Thymus (tissue), 11 donors: ENCODE results near the gene KLF14. TPM values are rescaled to one million over a fixed set of nuclear protein-coding genes. Genes with fewer than 3 reads are reported as not detected.
A peak's percentile ranks its signal among the peaks of the same experiment; 100 is the strongest.

Experiments used
- DNase-seq, 9 donors: peaks; one replicate each; pipeline ENCODE4 v3.0.0-alpha.2; 2013; ENCODE audit warnings: low spot score in 9 of 9, low read depth in 6 of 9, missing footprints in 1 of 9
- H3K27ac ChIP-seq, 2 donors: one replicate each; pipeline ENCODE4 v1.5.1; 2013; ENCODE audit warnings: control low read depth in 1 of 2, low read depth in 1 of 2, low read length in 1 of 2, mild to moderate bottlenecking in 1 of 2, moderate library complexity in 1 of 2
- H3K27me3 ChIP-seq, 2 donors: one replicate each; pipeline ENCODE4 v1.5.1; 2013; ENCODE audit warnings: low read length in 1 of 2; ENCODE audit not compliant: control insufficient read depth in 2 of 2, insufficient read depth in 1 of 2
- H3K36me3 ChIP-seq, 2 donors: one replicate each; pipeline ENCODE4 v1.5.1; 2013; ENCODE audit warnings: low read length in 1 of 2, mild to moderate bottlenecking in 1 of 2, moderate library complexity in 1 of 2; ENCODE audit not compliant: control insufficient read depth in 2 of 2, insufficient read depth in 2 of 2
- H3K4me1 ChIP-seq, 2 donors: one replicate each; pipeline ENCODE4 v1.5.1; 2013; ENCODE audit warnings: low read length in 2 of 2; ENCODE audit not compliant: control insufficient read depth in 2 of 2, insufficient read depth in 2 of 2
- H3K4me3 ChIP-seq, 2 donors: one replicate each; pipeline ENCODE4 v1.5.1; 2013; ENCODE audit warnings: low read length in 2 of 2, control low read depth in 1 of 2, mild to moderate bottlenecking in 1 of 2
- H3K9me3 ChIP-seq, 2 donors: one replicate each; pipeline ENCODE4 v1.5.1; 2013; ENCODE audit warnings: low read length in 1 of 2, mild to moderate bottlenecking in 1 of 2; ENCODE audit not compliant: control insufficient read depth in 2 of 2, insufficient read depth in 1 of 2
- WGBS: extraction: QIAGEN DNeasy Blood & Tissue Kit; methylation state at CpG from one replicate; pipeline ENCODE4 v1.1.7; 2013; 5-methylcytosine and 5-hydroxymethylcytosine counted together
- polyA plus RNA-seq: library from polyadenylated mRNA; stranded (reverse); fragments of 200-250 nt; gene quantifications from one replicate; pipeline ENCODE4 v1.2.3, GENCODE V29; 2013
- total RNA-seq: library from RNA; stranded (reverse); fragments of 120-200 nt; gene quantifications from one replicate; pipeline ENCODE4 v1.2.4, GENCODE V29; 2013
- donor health status: healthy.

KLF14 gene
- total and polyA plus RNA-seq, 2 donors = 0.02 to 0.05 TPM

GRCh38 chr7:130750755-130751154 is 16.7 kb upstream of the KLF14 start:
- Histone ChIP-seq H3K36me3 (no peaks in the 10 kb centered on the region), H3K27me3 (peaks cover 3 to 13% of the 10 kb centered on the region in 2 donors), H3K27ac (no peak overlapping the region), H3K4me1 (no peaks in the 10 kb centered on the region), H3K4me3 (no peak overlapping the region), H3K9me3 (no peaks in the 10 kb centered on the region)
- 98% methylated on average over 3 of the region's 3 CpGs for WGBS
- DNase-seq = no peak

- H3K27me3 ChIP-seq = peaks cover 7 to 15% of the 10 kb centered on the region in 2 donors
- 96% methylated on average over 5 of the region's 5 CpGs for WGBS
- H3K27ac ChIP-seq = no peak overlapping the region
- no peaks in the 10 kb centered on the region for H3K4me1 ChIP-seq
- no peak for DNase-seq
- H3K9me3 ChIP-seq = no peaks in the 10 kb centered on the region
- no peaks in the 10 kb centered on the region for H3K36me3 ChIP-seq
- H3K4me3 ChIP-seq = no peak overlapping the region
Observed at GRCh38 chr7:130748531-130749389, 14.8 kb upstream of the KLF14 start.

- Histone ChIP-seq H3K27me3 (peaks cover 12 to 58% of the 10 kb centered on the region in 2 donors), H3K4me1 (no peaks in the 10 kb centered on the region), H3K36me3 (no peaks in the 10 kb centered on the region), H3K27ac (no peak overlapping the region), H3K4me3 (no peak overlapping the region), H3K9me3 (no peaks in the 10 kb centered on the region)
- no peak for DNase-seq
- WGBS = 30% methylated on average over 3 of the region's 3 CpGs
Observed at GRCh38 chr7:130741331-130741995, 7.5 kb upstream of the KLF14 start.

GRCh38 chr7:130740606-130741005 is 6.6 kb upstream of the KLF14 start:
- Histone ChIP-seq H3K4me1 (no peaks in the 10 kb centered on the region), H3K36me3 (no peaks in the 10 kb centered on the region), H3K27ac (no peak overlapping the region), H3K9me3 (no peaks in the 10 kb centered on the region), H3K27me3 (peaks cover 15 to 61% of the 10 kb centered on the region in 2 donors), H3K4me3 (no peak overlapping the region)
- 79% methylated on average over 4 of the region's 4 CpGs for WGBS
- DNase-seq = no peak

GRCh38 chr7:130736298-130736900 is 2.4 kb upstream of the KLF14 start:
- no peak for DNase-seq
- Histone ChIP-seq H3K4me3 (no peak overlapping the region), H3K27me3 (peaks cover 33 to 85% of the 10 kb centered on the region in 2 donors), H3K27ac (no peak overlapping the region), H3K4me1 (peaks cover 0 to 4% of the 10 kb centered on the region in 2 donors), H3K9me3 (peaks cover 11 to 17% of the 10 kb centered on the region in 2 donors), H3K36me3 (no peaks in the 10 kb centered on the region)
- WGBS = 73% methylated on average over 5 of the region's 5 CpGs

GRCh38 chr7:130734815-130735716 is 1.1 kb upstream of the KLF14 start:
- H3K4me1 ChIP-seq = peaks cover 0 to 4% of the 10 kb centered on the region in 2 donors
- 17% methylated on average over 13 of the region's 13 CpGs for WGBS
- H3K36me3 ChIP-seq = no peaks in the 10 kb centered on the region
- H3K27me3 ChIP-seq = peaks cover 41 to 85% of the 10 kb centered on the region in 2 donors
- peak overlapping the region; percentile 43 to 63 for H3K4me3 ChIP-seq
- peaks cover 11 to 17% of the 10 kb centered on the region in 2 donors for H3K9me3 ChIP-seq
- H3K27ac ChIP-seq = no peak overlapping the region
- peak in 2 of 9 donors; percentile 14 to 56 for DNase-seq

GRCh38 chr7:130732980-130733930 is 752 bp downstream of the KLF14 start:
- DNase-seq = peak in 3 of 9 donors; percentile 16 to 27 (median 20)
- H3K27me3 ChIP-seq = peaks cover 44 to 89% of the 10 kb centered on the region in 2 donors
- H3K36me3 ChIP-seq = no peaks in the 10 kb centered on the region
- peaks cover 0 to 4% of the 10 kb centered on the region in 2 donors for H3K4me1 ChIP-seq
- peaks cover 11 to 17% of the 10 kb centered on the region in 2 donors for H3K9me3 ChIP-seq
- no peak overlapping the region for H3K27ac ChIP-seq
- H3K4me3 ChIP-seq = peak overlapping the region in 1 of 2 donors; percentile 63
- WGBS = 14% methylated on average over 100 of the region's 100 CpGs

- H3K4me1 ChIP-seq = no peaks in the 10 kb centered on the region
- WGBS = 88% methylated on average over 4 of the region's 4 CpGs
- no peak overlapping the region for H3K27ac ChIP-seq
- no peak overlapping the region for H3K4me3 ChIP-seq
- no peaks in the 10 kb centered on the region for H3K9me3 ChIP-seq
- H3K36me3 ChIP-seq = no peaks in the 10 kb centered on the region
- peaks cover 2 to 30% of the 10 kb centered on the region in 2 donors for H3K27me3 ChIP-seq
- DNase-seq = no peak
Observed at GRCh38 chr7:130723784-130724183, 10.2 kb downstream of the KLF14 start.
